BE2C (cell line): Measurements from ENCODE around the gene TIMD4.

Experiments used
- DNase-seq: peaks from one replicate; pipeline ENCODE4 v3.0.0-alpha.2; 2020
- H3K27me3 ChIP-seq: fragments of 250-450 bp; sonication (Bioruptor Pico); 2 replicates; pipeline ENCODE4 v1.5.1; 2020; ENCODE audit warnings: mild to moderate bottlenecking
- H3K36me3 ChIP-seq: fragments of 250-450 bp; sonication (Bioruptor Pico); 2 replicates; pipeline ENCODE4 v1.5.1; 2020; ENCODE audit warnings: mild to moderate bottlenecking
- H3K4me1 ChIP-seq: fragments of 250-450 bp; sonication (Bioruptor Pico); 2 replicates; pipeline ENCODE4 v1.5.1; 2020
- H3K4me3 ChIP-seq: 2 replicates; pipeline ENCODE4 v1.5.1; 2011; ENCODE audit warnings: low read depth, low read length
- H3K9me3 ChIP-seq: fragments of 250-450 bp; sonication (Bioruptor Pico); 2 replicates; pipeline ENCODE4 v1.5.1; 2020
- TF ChIP-seq, protein P1 (sequence below): IDR thresholded peaks from 2 replicates; pipeline ENCODE4 v1.5.1; 2012; ENCODE audit warnings: mild to moderate bottlenecking, low read depth, low read length

The TIMD4 gene

DNA sequence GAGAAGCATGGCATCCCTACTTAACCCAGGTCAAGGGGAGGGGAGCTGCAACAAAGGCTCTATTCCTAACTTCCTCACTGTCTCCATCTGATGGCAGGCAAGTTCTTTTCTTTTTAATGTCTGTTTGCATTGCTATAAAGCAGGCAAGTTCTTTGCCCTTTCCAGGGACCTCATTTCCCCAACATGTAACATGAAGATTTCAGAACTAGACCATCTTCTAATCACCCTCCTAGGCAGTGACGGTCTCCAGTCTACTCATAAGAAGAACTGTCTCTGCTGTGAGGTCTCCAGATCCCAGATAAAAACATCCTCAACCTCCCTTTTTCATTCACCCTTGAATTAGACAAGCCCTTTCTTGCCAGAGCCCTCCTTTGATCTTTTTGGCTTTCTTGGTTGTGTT, 70.8 kb downstream of the TIMD4 start:
- TF ChIP-seq, protein P1, sequence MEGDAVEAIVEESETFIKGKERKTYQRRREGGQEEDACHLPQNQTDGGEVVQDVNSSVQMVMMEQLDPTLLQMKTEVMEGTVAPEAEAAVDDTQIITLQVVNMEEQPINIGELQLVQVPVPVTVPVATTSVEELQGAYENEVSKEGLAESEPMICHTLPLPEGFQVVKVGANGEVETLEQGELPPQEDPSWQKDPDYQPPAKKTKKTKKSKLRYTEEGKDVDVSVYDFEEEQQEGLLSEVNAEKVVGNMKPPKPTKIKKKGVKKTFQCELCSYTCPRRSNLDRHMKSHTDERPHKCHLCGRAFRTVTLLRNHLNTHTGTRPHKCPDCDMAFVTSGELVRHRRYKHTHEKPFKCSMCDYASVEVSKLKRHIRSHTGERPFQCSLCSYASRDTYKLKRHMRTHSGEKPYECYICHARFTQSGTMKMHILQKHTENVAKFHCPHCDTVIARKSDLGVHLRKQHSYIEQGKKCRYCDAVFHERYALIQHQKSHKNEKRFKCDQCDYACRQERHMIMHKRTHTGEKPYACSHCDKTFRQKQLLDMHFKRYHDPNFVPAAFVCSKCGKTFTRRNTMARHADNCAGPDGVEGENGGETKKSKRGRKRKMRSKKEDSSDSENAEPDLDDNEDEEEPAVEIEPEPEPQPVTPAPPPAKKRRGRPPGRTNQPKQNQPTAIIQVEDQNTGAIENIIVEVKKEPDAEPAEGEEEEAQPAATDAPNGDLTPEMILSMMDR: no peak
- no peak for DNase-seq
- Histone ChIP-seq H3K36me3 (no peaks in the 10 kb centered on the region), H3K4me3 (no peak overlapping the region), H3K9me3 (no peaks in the 10 kb centered on the region; the same call in 1 of the 2 replicates), H3K27me3 (no peaks in the 10 kb centered on the region), H3K4me1 (no peaks in the 10 kb centered on the region)

DNA sequence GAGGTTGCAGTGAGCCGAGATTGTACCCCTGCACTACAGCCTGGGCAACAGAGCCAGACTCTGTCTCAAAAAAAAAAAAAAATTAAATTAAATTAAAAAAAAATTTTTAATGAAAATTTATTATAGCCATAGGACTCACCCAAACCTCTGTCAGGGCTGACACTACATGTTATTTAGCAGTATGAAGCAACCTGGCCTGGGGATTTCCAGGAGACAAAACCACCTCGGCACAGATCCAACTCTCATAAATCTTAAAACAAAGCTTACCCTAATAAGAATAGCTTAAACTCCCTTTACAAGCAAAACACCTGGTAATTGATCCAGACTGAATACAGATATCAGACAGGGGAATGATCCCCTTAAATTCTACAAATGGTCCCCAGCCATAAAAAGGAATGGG, 74.5 kb downstream of the TIMD4 start:
- H3K27me3 ChIP-seq: no peaks in the 10 kb centered on the region
- no peaks in the 10 kb centered on the region for H3K4me1 ChIP-seq
- H3K4me3 ChIP-seq: no peak overlapping the region
- TF ChIP-seq, protein P1: no peak
- no peaks in the 10 kb centered on the region for H3K36me3 ChIP-seq
- DNase-seq: no peak
- H3K9me3 ChIP-seq: no peaks in the 10 kb centered on the region

DNA sequence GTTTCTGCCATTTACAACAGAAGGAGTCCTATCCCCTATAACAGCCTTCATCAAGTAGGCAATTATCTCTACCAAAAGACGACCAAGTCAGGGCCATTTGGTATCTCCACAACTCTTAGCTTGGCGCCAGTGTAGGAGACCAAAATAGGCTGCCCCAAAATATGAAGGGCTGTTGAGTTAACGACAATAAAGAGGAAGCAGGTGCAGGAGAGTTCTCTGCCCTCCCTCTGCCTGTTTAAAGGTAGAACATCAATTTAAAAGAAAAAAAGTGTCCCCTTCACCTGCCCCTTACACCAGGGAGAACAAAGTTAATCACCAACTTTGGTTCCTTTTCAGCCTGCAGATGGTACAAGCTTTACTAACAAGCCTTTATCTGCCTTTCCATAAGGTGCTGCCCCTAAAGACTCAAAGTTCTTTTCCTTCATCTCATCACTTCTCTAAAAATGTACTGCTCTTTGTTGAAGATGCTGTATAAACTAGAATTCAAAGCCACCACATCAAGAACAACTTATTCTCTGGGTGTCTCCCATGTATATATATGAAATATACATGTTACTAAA, 79.6 kb downstream of the TIMD4 start:
- Histone ChIP-seq H3K9me3 (no peaks in the 10 kb centered on the region), H3K36me3 (no peaks in the 10 kb centered on the region), H3K27me3 (no peaks in the 10 kb centered on the region), H3K4me1 (no peaks in the 10 kb centered on the region), H3K4me3 (no peak overlapping the region)
- TF ChIP-seq, protein P1: no peak
- DNase-seq: no peak

DNA sequence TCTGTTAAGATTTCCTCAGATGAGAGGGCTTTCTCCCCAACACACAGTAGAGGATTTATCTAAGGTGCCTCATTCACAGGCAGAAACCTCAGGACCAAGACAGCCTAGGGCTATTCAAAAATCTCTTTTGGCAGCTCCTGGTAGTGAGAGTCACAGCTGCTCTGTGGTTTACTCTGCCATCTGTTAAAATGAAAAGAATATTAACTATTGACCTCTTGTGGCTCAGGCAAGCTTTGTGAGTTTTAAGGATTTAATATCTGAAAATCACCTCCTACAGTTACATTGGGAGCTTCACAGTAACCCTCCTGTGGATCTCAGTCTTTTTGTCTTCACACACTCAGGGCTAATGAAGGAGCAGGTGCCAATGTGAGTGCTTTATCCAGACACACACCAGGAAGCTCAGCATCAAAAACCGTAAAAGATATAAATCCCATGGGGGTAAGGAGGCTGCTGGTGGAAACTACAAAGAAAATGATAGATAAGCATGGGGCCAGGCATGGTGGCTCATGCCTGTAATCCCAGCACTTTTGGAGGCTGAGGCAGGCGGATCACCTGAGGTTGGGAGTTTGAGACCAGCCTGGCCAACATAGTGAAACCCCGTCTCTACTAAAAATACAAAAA, 83.3 kb downstream of the TIMD4 start:
- Histone ChIP-seq H3K27me3 (no peaks in the 10 kb centered on the region), H3K4me3 (no peak overlapping the region), H3K4me1 (no peaks in the 10 kb centered on the region), H3K36me3 (no peaks in the 10 kb centered on the region), H3K9me3 (no peaks in the 10 kb centered on the region)
- no peak for DNase-seq
- TF ChIP-seq, protein P1: no peak

DNA sequence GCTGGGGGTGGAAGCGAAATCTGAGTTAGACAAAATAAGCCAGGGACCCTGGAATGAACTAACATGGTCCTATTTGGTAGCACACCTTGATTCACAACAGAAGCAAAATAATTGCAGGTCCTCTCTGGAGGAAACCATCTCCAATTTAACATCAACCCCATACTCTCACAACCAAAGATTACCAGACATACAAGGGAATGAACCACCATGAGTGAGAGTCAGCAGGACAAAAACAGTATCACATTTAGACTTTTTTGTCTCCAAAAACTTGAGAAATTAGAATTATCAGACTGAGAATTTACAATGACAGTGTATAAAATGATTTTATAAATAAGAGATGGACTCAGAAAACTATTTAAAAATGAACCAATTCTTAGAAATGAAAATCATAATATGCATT, 91.8 kb downstream of the TIMD4 start:
- TF ChIP-seq, protein P1: no peak
- H3K36me3 ChIP-seq: no peaks in the 10 kb centered on the region
- H3K4me3 ChIP-seq: no peak overlapping the region
- no peak for DNase-seq
- no peaks in the 10 kb centered on the region for H3K4me1 ChIP-seq
- H3K9me3 ChIP-seq: no peaks in the 10 kb centered on the region
- no peaks in the 10 kb centered on the region for H3K27me3 ChIP-seq

DNA sequence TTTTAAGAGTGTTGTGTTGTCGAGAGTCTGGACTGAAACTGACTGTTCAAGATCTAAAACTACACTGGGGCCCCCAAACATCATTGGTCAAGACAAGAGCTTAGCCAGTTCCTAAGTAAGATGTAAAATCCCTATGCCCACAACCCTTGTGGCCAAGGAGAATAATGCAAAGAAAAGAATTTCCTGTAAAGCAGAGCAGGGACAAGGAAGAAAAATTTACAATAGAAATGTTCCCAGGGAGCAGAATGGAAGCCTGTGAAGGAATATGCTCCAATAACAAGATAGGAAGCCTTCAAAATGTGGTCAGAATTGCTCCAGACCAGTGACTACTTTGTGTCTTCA, 92.6 kb downstream of the TIMD4 start:
- no peak overlapping the region for H3K4me3 ChIP-seq
- no peaks in the 10 kb centered on the region for H3K4me1 ChIP-seq
- TF ChIP-seq, protein P1: no peak
- no peaks in the 10 kb centered on the region for H3K27me3 ChIP-seq
- no peak for DNase-seq
- H3K9me3 ChIP-seq: no peaks in the 10 kb centered on the region
- H3K36me3 ChIP-seq: no peaks in the 10 kb centered on the region
